B cell (primary cell): ENCODE results near the gene PPP2R5C.

Experiments
- EZH2 ChIP-seq: IDR thresholded peaks from 2 replicates; pipeline ENCODE4 v1.6.1; 2012; ENCODE audit warnings: borderline replicate concordance, low read depth, mild to moderate bottlenecking, moderate library complexity, low read length; ENCODE audit not compliant: insufficient read depth, poor library complexity, severe bottlenecking
- TF ChIP-seq, protein P1 (sequence below): fragments of 200-600 bp; IDR thresholded peaks from one replicate; pipeline ENCODE4 v1.8.0; 2022; ENCODE audit warnings: antibody characterized with exemption, mild to moderate bottlenecking

DNA sequence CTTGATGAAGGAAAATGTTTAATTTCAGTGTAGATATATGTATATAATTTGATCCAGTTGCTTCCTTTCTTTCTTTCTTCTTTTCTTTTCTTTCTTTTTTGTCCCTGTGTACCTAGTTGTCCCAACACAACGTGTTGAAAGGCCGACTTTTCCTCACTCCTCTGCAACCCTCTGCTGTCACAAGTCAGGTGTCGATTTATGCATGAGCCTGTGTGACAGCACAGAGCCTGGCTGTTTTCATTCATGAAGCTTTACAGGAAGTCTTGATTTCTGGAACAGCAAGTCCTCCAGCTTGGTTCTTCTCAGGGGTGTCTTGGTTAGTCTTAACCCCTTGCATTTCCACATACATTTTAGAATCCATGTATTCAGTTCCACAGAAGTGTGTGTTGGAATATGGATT lies 88.1 kb downstream of the PPP2R5C start:
- TF ChIP-seq, protein P1, sequence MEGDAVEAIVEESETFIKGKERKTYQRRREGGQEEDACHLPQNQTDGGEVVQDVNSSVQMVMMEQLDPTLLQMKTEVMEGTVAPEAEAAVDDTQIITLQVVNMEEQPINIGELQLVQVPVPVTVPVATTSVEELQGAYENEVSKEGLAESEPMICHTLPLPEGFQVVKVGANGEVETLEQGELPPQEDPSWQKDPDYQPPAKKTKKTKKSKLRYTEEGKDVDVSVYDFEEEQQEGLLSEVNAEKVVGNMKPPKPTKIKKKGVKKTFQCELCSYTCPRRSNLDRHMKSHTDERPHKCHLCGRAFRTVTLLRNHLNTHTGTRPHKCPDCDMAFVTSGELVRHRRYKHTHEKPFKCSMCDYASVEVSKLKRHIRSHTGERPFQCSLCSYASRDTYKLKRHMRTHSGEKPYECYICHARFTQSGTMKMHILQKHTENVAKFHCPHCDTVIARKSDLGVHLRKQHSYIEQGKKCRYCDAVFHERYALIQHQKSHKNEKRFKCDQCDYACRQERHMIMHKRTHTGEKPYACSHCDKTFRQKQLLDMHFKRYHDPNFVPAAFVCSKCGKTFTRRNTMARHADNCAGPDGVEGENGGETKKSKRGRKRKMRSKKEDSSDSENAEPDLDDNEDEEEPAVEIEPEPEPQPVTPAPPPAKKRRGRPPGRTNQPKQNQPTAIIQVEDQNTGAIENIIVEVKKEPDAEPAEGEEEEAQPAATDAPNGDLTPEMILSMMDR: no peak
- TF ChIP-seq EZH2: no peak
